Erythroblast (primary cell): ENCODE results near the gene PSKH1.

Experiments
- GATA1 ChIP-seq: IDR thresholded peaks from 2 replicates; pipeline ENCODE4 v1.6.1; 2011; ENCODE audit warnings: low read depth, mild to moderate bottlenecking, control low read depth, low read length, moderate library complexity
- POLR2A ChIP-seq: IDR thresholded peaks from 2 replicates; pipeline ENCODE4 v1.6.1; 2011; ENCODE audit warnings: mild to moderate bottlenecking, low read length

DNA sequence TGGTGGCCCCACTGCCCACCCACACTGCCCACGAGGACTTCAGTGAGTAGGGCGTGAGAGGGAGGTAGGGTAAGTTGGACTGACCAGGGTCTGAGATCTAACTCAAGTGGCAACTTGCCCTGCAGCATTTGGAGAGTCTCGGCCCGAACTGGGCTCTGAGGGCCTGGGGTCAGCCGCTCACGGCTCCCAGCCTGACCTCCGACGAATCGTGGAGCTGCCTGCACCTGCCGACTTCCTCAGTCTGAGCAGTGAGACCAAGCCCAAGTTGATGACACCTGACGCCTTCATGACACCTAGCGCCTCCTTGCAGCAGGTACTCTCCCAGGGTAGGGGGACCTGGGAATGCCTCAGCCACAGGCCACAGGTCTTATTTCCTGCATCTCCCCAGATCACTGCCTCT is 13.6 kb upstream of the PSKH1 start:
- TF ChIP-seq POLR2A (no peak), GATA1 (no peak)
